Panc1 (cell line): ENCODE measurements around the gene KMT2B. TPM values are rescaled to one million over a fixed set of nuclear protein-coding genes. Genes with fewer than 3 reads are reported as not detected.

Experiments used
- ATAC-seq: fragments of 200-7000 bp; cut with Tn5 transposase; 2 replicates; pipeline ENCODE4 v1.9.1; 2020; ENCODE audit warnings: mild to moderate bottlenecking, moderate library complexity
- BruUV-seq: library from RNA; stranded (reverse); fragments of 400-500 nt; replicated peaks from 2 replicates; lab custom pipeline; 2021; lab: Mats Ljungman, UMichigan
- CTCF ChIA-PET: fragments of 300-600 bp; sonication (Branson Sonifier 250); formaldehyde crosslinking; loops from one replicate; lab custom pipeline; 2022; ENCODE audit warnings: antibody characterized with exemption; lab: Charles Lee
- POLR2A ChIA-PET: fragments of 300-600 bp; sonication (Branson Sonifier 250); formaldehyde crosslinking; loops from one replicate; lab custom pipeline; 2022; ENCODE audit warnings: antibody characterized with exemption; lab: Charles Lee
- DNase-seq: peaks from one replicate; pipeline ENCODE4 v3.0.0-alpha.2; 2010; ENCODE audit warnings: low read depth, low spot score
- H3K27ac ChIP-seq: 2 replicates; pipeline ENCODE4 v1.5.1; 2011; ENCODE audit warnings: mild to moderate bottlenecking, low read length, inconsistent platforms
- H3K27me3 ChIP-seq: fragments of 200-500 bp; sonication (Bioruptor generic); 2 replicates; pipeline ENCODE4 v1.6.0; 2014; ENCODE audit warnings: low read length, inconsistent platforms; ENCODE audit not compliant: control insufficient read depth, insufficient read depth
- H3K36me3 ChIP-seq: fragments of 200-500 bp; sonication (Bioruptor generic); 2 replicates; pipeline ENCODE4 v1.5.1; 2014; ENCODE audit warnings: inconsistent platforms, mild to moderate bottlenecking, low read length, moderate library complexity; ENCODE audit not compliant: control insufficient read depth, insufficient read depth
- H3K4me1 ChIP-seq: 2 replicates; pipeline ENCODE4 v1.5.1; 2011; ENCODE audit warnings: inconsistent platforms, mild to moderate bottlenecking, low read length, moderate library complexity; ENCODE audit not compliant: control insufficient read depth, insufficient read depth
- H3K4me3 ChIP-seq, 2 experiments: 2 replicates each; pipeline ENCODE4 v1.5.1; 2011 to 2012; ENCODE audit warnings: low read depth in 2 of 2, low read length in 2 of 2, mild to moderate bottlenecking in 2 of 2, inconsistent platforms in 1 of 2, moderate library complexity in 1 of 2
- H3K9me3 ChIP-seq: fragments of 200-500 bp; sonication (Bioruptor generic); 2 replicates; pipeline ENCODE4 v1.5.1; 2014; ENCODE audit warnings: low read depth, mild to moderate bottlenecking, inconsistent platforms, low read length, moderate library complexity; ENCODE audit not compliant: control insufficient read depth, insufficient read depth
- CTCF ChIP-seq: fragments of 450-650 bp; IDR thresholded peaks from 2 replicates; pipeline ENCODE4 v1.5.1; 2017; ENCODE audit warnings: mild to moderate bottlenecking
- POLR2AphosphoS5 ChIP-seq: IDR thresholded peaks from 2 replicates; pipeline ENCODE4 v1.6.1; 2012; ENCODE audit warnings: mild to moderate bottlenecking, low read depth, low read length, moderate library complexity
- SIN3A ChIP-seq: IDR thresholded peaks from 2 replicates; pipeline ENCODE4 v1.6.1; 2012; ENCODE audit warnings: low read depth, mild to moderate bottlenecking, low read length, moderate library complexity, borderline replicate concordance; ENCODE audit not compliant: insufficient read depth
- TCF7L2 ChIP-seq: IDR thresholded peaks from 2 replicates; pipeline ENCODE4 v1.6.1; 2011; ENCODE audit warnings: mild to moderate bottlenecking, low read depth, low read length, inconsistent platforms
- in situ Hi-C: cut with HindIII; loops from 2 replicates; pipeline ENCODE4 v1.10.0; 2016; ENCODE audit warnings: low sequenced_read_pairs, low pct_unique_long_range_greater_than_20kb
- intact Hi-C: fragments of 100-400 bp; cut with micrococcal nuclease; formaldehyde crosslinking; loops from one replicate; pipeline ENCODE4 v1.10.0; 2022; ENCODE audit not compliant: unreplicated experiment
- total RNA-seq: library from RNA; stranded (reverse); gene quantifications from one replicate; pipeline ENCODE4 v1.2.1, GENCODE V29; 2021; ENCODE audit not compliant: unreplicated experiment
- TF ChIP-seq, protein P1 (sequence below), 2 experiments: IDR thresholded peaks; 2 replicates each; pipeline ENCODE4 v1.6.1; 2011 to 2012; ENCODE audit warnings: low read depth in 2 of 2, control low read depth in 1 of 2, low read length in 1 of 2, mild to moderate bottlenecking in 1 of 2, moderate library complexity in 1 of 2; ENCODE audit not compliant: insufficient read depth in 1 of 2

Gene KMT2B
- total RNA-seq, 1 experiment from 2014 or later, result 68.8 TPM

- in situ Hi-C loops (no loop called here), intact Hi-C loops (no loop called here)
- Histone ChIP-seq H3K4me3 (no peak overlapping the region; a peak in 1 of 4 replicates), H3K9me3 (no peaks in the 10 kb centered on the region), H3K4me1 (peaks cover 16% of the 10 kb centered on the region), H3K27ac (peak overlapping the region; percentile 100), H3K36me3 (no peaks in the 10 kb centered on the region), H3K27me3 (no peaks in the 10 kb centered on the region)
- no peak for TF ChIP-seq CTCF
- TF ChIP-seq TCF7L2, result no peak
- no peak for TF ChIP-seq SIN3A
- TF ChIP-seq, protein P1, sequence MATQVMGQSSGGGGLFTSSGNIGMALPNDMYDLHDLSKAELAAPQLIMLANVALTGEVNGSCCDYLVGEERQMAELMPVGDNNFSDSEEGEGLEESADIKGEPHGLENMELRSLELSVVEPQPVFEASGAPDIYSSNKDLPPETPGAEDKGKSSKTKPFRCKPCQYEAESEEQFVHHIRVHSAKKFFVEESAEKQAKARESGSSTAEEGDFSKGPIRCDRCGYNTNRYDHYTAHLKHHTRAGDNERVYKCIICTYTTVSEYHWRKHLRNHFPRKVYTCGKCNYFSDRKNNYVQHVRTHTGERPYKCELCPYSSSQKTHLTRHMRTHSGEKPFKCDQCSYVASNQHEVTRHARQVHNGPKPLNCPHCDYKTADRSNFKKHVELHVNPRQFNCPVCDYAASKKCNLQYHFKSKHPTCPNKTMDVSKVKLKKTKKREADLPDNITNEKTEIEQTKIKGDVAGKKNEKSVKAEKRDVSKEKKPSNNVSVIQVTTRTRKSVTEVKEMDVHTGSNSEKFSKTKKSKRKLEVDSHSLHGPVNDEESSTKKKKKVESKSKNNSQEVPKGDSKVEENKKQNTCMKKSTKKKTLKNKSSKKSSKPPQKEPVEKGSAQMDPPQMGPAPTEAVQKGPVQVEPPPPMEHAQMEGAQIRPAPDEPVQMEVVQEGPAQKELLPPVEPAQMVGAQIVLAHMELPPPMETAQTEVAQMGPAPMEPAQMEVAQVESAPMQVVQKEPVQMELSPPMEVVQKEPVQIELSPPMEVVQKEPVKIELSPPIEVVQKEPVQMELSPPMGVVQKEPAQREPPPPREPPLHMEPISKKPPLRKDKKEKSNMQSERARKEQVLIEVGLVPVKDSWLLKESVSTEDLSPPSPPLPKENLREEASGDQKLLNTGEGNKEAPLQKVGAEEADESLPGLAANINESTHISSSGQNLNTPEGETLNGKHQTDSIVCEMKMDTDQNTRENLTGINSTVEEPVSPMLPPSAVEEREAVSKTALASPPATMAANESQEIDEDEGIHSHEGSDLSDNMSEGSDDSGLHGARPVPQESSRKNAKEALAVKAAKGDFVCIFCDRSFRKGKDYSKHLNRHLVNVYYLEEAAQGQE (IDR thresholded peaks at IDR 0.05; ENCODE audit: insufficient read depth in 1 of 2, low read depth in 2 of 2, low read length in 1 of 2), result no peak
- TF ChIP-seq POLR2AphosphoS5, result no peak
- no peak for DNase-seq
- ChIA-PET CTCF (no interaction called here), POLR2A (interaction anchor here (0.8 kb wide), 1 partner anchor 14 kb away, joined by 3 read pairs; the partner anchor contains the start of gene PSENEN)
- ATAC-seq, result no peak
- no TSS peak for BruUV-seq
Measured at GRCh38 chr19:35759697-35760096, 41.9 kb downstream of the KMT2B start.

DNA sequence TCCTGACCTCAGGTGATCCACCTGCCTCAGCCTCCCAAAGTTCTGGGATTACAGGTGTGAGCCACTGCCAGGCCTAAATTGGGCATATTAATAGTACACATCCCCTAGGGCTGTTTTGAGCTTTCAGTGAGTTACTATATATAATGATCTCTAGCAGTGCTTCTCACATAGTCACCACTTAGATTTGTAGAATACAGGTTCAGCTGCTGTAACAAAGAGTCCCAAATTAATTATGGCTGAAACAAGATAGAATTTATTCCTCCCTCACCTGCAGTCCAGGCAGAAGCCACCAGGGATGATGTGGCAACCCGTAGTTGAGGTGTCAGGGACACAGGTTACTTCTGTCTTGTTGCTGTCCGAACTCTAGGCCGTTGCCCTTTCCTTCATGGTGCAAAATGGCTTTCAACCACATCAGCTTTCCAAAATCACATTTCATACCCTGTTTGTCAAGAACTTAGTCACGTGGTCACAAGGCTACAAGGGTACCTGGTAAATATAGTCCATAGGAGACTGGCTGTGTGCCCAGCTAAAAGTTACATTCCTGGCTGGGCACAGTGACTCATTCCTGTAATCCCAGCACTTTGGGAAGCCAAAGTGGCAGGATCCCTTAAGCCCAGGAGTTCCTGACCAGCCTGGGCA, 43.0 kb downstream of the KMT2B start:
- intact Hi-C loops (no loop called here), in situ Hi-C loops (no loop called here)
- Histone ChIP-seq H3K4me1 (peaks cover 16% of the 10 kb centered on the region), H3K9me3 (no peaks in the 10 kb centered on the region), H3K27ac (no peak overlapping the region), H3K27me3 (no peaks in the 10 kb centered on the region), H3K36me3 (no peaks in the 10 kb centered on the region), H3K4me3 (no peak overlapping the region)
- TF ChIP-seq SIN3A (no peak), TCF7L2 (no peak), CTCF (no peak), POLR2AphosphoS5 (no peak)
- TF ChIP-seq, protein P1 (IDR thresholded peaks at IDR 0.05; ENCODE audit: insufficient read depth in 1 of 2, low read depth in 2 of 2, low read length in 1 of 2), result no peak
- no TSS peak for BruUV-seq
- ATAC-seq (no peak), DNase-seq (no peak)
- CTCF ChIA-PET, result no interaction called here
- POLR2A ChIA-PET, result no interaction called here
